ENCODE data around the gene UEVLD.

UEVLD gene

DNA sequence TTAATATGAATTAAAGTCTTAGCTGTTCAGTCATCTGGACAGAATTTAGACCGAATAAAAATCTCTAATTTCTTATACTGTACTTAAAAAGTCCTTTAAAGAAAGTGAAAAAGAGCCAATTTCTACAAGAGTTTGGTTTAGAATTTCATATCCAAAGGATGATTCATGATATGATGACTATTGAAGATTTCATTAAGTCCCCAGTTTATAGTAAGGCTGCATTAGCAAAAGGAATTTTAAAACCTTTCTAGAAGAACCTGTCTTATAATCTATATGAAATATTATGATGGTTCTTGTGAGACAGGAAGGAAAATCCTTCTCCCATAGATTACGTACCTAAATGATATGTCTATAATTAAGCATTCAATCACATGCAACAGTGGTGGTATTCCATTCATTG is 96.6 kb downstream of the UEVLD start:
- DNase-seq (ENCODE audit: low read depth) = no peak
- TF ChIP-seq, protein P1, sequence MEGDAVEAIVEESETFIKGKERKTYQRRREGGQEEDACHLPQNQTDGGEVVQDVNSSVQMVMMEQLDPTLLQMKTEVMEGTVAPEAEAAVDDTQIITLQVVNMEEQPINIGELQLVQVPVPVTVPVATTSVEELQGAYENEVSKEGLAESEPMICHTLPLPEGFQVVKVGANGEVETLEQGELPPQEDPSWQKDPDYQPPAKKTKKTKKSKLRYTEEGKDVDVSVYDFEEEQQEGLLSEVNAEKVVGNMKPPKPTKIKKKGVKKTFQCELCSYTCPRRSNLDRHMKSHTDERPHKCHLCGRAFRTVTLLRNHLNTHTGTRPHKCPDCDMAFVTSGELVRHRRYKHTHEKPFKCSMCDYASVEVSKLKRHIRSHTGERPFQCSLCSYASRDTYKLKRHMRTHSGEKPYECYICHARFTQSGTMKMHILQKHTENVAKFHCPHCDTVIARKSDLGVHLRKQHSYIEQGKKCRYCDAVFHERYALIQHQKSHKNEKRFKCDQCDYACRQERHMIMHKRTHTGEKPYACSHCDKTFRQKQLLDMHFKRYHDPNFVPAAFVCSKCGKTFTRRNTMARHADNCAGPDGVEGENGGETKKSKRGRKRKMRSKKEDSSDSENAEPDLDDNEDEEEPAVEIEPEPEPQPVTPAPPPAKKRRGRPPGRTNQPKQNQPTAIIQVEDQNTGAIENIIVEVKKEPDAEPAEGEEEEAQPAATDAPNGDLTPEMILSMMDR (IDR thresholded peaks at IDR 0.05; ENCODE audit: low read length, missing control alignments) = no peak
- H3K4me3 ChIP-seq (replicated peaks; ENCODE audit: low read depth, low read length) = no peak overlapping the region

DNA sequence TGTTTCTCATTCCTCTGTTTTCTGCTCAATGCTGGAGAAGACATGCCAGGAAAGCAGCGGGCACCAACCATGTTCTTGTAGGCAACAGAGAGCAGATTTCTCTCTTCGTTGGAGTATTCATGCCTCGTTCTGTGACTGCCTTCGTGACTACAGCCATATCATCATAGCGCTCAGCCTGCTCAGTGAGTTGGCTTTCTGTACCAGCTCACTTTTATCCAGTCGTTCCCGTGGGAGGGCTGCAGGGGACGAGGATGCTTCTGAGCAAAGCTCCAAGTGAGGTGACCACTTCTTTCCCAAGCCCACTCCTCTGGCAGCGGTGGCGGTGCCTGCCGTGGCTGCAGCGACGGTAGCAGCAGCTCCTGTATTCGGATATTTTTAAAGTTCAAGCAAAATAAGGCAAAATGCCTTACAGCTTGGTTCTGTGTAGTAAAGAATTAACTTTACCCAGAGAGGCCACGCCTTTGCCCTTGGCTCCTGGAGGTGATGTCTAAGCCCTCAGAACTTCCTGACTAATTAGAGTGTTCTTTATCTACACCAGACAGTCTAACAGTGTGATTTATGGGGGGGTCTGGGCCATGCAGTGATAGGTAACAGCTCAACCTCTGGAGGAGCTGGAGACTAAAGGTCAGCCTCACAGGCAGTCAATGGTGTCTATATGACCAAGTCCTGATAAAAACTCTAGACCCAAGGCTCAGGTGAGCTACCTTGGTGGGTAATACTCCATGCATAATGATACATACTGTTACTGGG is 97.6 kb downstream of the UEVLD start:
- H3K4me3 ChIP-seq (replicated peaks; ENCODE audit: low read depth, low read length) = no peak overlapping the region
- TF ChIP-seq, protein P1 (IDR thresholded peaks at IDR 0.05; ENCODE audit: low read length, missing control alignments) = no peak
- DNase-seq (ENCODE audit: low read depth) = no peak

DNA sequence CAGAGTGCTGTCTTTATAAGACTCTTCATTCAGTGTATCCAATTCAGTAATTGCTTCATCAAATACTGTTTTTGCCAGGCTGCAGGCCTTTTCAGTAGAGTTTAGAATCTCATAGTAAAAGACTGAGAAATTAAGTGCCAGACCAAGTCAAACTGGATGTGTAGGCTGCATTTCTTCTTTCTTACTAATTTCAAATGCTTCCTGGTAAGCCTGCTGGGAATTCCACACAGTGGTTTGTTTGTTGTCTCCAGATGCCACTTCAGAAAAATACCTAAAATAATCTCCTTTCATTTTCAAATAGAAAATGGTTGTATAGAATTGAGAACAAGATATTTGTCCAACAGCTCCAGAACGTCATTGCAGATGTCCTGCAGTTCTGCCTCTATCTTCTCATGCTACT is 98.2 kb downstream of the UEVLD start:
- no peak overlapping the region for H3K4me3 ChIP-seq (replicated peaks; ENCODE audit: low read depth, low read length)
- DNase-seq (ENCODE audit: low read depth) = no peak
- TF ChIP-seq, protein P1 (IDR thresholded peaks at IDR 0.05; ENCODE audit: low read length, missing control alignments) = no peak

DNA sequence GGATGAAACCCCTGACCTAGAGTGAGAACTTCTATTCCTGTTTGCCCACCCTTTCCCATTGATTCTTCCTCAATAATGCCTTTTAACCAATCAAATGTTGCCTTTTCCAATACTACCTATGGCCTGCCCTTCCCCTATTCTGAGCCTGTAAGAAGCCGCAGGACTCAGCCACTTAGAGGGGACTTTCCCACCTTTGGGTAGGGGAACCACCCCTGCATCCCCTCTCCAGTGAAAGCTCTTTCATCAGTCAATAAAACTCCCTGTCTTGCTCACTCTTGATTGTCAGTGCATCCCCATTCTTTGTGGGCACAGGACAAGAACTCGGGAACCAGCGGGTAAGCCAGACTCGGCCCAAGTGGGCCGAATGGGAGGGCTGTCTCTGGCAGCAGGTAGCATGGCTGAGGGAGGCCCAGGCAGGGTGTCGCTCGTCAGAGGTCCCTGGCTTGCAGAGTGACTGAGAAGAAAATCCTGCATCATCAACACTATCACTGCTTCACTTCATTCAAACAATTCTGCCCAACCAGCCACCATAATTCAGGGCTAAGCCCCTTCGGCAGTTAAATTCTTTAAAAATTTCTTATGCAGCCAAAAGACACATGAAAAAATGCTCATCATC is 102.5 kb downstream of the UEVLD start:
- H3K4me3 ChIP-seq (replicated peaks; ENCODE audit: low read depth, low read length) = no peak overlapping the region
- TF ChIP-seq, protein P1 (IDR thresholded peaks at IDR 0.05; ENCODE audit: low read length, missing control alignments) = no peak
- DNase-seq (ENCODE audit: low read depth) = no peak
